Activated T-cell treated with anti-CD3 and anti-CD28 coated beads, Interleukin-2, amount 50 U/mL, for 48 hours (primary cell): ENCODE data around the gene SLC44A3.
A peak's percentile ranks its signal among the peaks of the same experiment; 100 is the strongest.

Experiments used
- DNase-seq, 2 experiments: peaks; one replicate each; pipeline ENCODE4 v3.0.0-alpha.2; 2020

The SLC44A3 gene

DNA sequence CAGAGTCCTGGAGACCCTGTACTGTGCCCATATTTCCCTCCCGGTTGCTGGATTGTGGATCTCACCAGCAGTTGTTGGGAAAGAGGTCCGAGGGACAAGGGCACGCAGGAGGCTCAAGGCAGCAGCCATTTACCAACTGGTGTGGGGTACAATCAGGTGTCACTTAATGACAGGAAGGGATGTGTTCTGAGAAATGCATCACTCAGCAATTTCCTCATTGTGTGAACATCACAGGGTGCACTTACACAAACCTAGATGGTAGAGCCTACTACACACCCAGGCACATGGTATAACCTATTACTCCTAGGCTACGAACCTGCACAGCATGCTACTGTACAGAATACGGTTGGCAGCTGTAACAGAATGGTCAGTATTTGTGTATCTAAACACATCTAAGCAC is 20.7 kb downstream of the SLC44A3 start:
- DNase-seq: no peak

DNA sequence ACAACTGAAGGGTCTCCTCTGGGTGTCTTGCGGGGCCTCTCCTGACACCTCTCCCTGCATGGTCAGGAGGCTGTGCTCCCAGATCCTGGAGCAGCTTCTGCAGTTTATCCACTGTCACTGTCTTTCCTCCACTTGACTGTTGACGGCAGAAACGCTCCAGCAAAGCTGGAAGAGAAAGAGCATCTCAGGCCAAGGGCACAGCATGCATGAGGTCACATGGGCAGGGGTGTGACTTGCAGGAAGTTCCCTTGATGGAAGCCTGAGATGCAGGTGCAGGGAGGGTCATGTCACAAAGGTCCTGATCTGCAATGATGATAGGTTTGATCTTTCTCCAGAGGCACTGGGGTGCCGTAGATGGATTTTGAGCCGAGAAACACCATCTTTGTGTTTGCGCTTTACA is 23.3 kb downstream of the SLC44A3 start:
- DNase-seq: no peak

DNA sequence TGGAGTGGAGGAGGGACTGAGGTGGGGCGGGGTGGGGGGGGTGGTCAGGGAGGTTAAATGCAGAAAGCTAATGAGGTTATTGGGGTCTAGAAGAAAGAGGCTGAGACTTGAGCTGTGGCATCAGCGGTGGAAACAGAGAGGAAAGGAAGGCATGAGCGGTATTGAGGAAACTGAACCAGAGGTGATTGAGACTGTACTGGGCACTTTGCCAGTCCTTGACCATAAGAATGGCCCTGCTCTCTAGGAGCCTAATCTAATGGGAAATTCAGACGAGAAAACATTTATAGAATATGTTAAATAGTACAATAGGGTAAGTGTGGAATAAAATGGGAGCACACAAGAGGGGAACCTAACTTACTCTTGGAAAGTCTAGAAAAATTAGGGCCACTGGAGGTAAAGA is 23.7 kb downstream of the SLC44A3 start:
- no peak for DNase-seq

DNA sequence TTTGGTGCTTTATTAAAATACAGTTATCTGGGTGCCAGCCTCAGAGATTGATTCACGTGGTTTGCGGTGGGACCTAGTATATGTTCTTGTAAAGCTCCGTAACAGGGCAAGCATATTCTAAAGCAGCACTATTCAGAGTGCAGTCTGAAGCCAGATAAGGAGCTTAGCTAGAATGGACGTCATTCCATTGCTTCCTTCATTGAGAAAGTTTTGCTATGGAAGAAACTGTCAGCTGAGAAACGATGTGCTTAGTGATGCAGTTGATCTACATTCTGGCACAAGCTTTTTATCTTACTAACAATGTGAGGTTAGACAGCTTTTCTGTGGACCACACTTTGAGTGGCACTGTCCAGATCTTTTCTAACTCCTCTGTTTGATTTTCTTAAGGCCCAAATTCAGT is 26.2 kb downstream of the SLC44A3 start:
- no peak for DNase-seq

DNA sequence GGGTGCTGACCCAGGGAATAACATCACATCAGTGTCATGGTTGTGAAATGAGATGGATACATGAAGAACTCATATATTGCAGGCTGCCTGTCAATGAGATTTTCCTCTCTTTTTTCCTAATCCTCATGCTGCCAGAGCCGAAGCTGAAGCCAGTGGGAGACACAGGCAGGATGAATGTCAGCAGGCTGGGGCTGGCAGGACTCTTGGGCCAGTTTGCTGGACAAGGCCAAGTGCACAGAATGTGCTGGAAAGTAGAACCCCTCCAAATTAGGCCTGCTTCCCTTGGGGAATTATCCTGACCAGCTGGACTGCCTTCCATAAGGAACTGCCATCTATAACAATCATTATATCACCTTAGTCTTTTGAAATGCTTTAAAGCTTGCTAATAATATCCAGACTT is 31.4 kb downstream of the SLC44A3 start:
- DNase-seq: no peak

DNA sequence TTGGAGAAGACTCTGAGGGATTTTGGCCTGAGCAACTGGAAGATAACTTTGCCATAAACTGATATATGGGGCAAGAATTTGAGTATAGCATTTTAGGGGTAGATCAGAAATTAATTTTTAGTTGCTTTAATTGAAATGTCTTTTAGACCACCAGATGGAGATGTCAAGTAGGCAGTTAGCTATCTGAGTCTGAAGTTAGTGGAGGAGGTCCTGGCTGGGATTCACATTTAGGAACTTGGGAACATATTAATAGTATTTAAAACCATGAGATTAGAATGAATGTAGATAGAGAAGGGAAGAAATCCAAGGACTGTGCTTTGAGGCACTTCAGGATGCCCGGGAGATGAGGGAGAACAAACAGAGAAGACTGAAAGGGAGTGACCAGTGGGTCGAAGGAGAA is 32.6 kb downstream of the SLC44A3 start:
- no peak for DNase-seq

DNA sequence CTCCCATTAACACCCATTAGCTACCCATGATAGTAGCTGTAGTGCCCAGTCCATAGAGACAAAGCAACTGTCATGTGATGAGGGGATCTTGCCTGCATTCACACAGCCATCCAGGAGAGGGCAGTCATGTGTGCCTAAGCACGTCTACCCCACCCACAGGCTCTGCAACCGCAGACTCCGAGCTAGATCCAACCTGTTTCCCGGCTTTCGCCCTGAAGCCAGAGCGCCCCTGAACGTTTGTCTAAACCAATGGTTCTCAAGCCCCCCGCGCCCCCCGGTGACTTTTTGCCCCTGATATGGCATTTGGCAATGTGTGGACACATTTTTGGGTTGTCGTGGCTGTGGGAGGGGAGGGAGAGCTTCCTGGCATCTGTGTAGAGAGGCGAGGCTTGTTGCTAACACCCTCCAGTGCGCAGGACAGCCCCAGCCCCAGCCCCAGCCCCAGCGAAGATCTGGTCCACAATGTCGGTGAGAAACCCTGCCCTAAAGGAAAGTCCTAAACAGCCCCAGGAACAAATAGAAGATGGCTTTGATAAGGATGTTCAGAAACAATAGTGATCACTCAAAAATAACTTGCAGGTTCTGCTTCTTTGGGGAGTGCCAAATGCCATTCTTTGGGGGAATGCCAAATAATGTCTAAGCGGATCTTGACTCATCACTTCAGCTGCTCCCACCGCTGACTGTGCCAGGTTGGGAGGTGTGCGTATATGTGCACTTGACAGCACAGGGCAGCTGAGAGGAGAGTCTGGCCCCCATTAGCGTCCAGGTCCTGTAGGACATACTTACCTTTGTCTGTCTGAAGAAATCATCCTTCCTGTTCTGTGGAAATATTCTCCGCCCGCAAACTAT is 34.5 kb downstream of the SLC44A3 start:
- peak; percentile 82 to 84 for DNase-seq

DNA sequence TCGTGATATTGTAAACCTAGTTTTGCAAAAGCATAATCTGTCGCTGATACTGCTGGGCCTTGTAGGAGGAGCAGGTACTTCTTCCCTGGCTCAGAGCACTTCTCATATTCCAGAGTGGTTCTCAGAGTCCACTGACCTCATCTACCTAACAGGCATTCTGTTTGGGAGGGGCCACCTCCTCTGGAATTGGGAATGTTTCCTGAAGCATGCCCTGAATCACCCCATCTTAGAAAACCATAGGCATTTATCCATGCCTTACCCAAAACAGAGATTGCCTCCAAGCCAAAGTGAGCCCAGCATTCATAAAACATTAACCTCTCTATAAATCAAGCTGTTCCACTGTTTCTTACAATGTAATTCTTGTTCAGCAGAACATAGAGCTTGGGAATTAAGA is 35.1 kb downstream of the SLC44A3 start:
- no peak for DNase-seq

DNA sequence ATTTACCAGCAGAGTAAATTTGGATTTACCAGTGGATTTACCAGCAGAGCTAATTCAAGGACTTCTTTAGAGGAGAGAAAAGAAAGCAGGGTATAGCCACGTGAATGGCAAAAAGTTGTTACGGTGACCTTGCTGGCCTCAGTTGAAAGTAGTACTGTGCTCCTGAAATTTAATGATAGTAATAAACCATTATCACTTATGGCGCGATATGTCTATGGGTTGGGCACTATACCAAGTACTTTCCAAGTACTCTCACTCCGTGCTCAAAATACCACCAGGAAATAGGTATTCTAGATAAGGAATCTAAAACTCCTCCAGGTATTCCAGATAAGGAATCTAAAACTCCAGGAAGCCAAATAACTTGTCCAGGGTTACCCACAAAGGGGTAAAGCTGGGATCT is 35.8 kb downstream of the SLC44A3 start:
- DNase-seq: no peak

DNA sequence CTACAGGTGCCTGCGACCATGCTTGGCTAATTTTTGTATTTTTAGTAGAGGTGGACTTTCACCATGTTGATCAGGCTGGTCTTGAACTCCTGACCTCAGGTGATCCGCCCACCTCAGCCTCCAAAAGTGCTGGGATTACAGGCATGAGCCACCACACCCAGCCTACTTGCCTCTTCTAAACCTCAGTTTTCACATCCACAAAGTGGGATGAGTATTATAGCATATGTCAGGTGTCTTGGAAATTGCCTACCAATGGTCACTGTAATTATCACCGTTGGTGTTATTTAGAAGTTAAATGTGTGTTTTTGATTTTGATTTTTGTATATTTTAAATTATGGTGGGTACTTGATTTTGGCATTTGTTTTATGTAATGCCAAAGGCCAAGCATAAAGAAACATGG is 36.7 kb downstream of the SLC44A3 start:
- DNase-seq: no peak

DNA sequence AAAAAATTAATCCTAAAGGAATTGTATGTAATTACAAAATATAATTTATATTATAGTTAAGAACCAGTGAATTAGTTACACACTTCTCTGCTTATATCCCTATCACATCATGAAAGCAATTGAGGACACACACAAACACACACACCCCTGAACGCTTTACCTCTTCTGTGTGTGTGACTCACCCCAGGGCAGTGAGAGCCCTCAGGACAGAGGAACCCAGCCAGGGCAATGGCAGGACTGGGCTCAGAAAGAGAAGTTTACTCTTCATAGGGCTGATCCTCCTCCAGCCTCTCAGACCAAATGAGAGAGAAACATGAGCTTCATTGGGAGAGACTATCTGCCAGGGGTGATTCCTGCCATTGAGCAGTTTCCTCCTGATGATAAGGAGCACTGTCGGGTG is 38.1 kb downstream of the SLC44A3 start:
- DNase-seq: no peak

DNA sequence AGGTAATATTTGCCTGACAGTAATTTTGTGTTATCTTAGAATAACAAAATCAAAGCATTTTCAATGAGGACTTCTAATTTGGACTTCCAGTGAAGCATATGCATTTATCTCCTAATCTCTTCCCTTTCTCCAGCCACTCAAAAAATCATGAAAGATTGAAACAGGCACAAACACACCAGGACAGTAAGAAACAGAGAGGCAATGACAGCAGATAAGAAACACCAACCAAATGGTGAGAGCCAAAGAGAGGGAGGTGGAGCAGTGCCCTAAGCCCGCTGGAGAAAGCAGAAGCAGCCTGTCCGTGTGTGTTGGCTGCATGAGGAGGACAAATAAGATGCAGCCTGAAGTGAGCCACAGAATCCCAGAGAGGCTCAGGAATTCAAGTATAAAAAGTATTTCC is 39.0 kb downstream of the SLC44A3 start:
- DNase-seq: no peak

DNA sequence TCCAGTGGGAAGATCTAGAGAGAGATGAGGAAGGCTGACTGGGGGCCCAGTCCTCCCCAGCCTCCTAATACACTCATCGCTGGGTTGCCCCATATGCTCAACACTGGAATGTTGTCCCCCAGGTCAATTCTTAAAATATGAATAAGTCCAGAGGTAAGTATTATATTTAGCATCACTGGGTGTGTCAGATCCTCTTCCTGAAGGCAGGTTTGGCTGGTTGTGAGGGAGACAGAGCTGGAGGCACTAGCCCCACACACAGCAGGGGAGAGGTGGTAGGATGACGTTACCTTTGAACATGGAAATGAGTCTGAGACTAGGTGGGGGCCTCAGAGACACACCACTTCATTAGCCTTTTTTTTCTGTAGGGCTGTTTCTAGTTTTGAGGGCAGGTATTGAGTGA is 42.6 kb downstream of the SLC44A3 start:
- no peak for DNase-seq

DNA sequence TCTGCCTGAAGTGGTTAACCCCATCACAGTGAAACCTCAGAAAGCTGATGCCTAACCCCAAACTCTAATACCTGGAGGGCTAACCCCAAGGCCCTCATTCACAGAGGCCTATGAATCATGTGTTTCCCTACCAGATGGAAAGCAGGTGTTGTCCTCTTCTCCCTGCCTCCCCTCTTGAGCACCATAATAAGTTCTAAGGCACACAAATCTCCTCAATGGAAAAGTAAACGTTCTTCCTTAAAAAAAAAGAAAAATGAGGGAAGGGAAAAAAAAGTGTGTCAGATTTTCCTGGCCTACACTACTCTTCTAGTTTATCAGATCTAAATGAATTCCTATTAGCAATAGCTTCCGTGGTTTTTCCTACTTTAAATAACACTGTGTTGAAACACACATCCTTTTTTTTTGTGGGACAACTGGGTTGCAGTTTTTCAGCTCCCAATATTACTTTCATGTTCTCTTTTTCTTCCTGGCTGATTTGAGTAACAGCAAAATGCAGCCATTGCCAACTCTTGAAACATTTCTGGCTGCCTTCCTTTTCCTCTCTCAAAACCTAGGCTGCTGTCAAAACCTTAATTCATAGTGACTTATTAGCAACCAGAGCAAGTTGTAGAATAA is 43.2 kb downstream of the SLC44A3 start:
- no peak for DNase-seq

DNA sequence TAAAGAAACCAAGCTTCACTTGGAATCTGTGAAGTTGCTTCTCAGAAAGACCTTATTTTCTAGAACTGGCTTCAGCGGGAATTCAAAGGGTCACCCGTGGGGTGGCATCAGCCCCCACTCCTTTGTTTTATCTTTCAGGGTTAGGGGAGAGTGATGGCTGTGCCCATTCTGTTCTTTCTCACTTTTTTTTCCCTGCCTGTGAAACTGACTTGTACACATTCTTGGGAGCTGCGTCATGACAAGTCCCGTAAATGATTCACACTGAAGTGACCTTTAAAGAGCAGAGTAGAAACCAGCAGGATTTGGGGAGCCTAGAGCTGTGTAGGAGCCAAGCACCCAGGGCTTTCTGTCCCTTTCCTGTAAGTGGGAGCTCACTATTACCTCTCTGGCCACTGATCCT is 43.8 kb downstream of the SLC44A3 start:
- no peak for DNase-seq

DNA sequence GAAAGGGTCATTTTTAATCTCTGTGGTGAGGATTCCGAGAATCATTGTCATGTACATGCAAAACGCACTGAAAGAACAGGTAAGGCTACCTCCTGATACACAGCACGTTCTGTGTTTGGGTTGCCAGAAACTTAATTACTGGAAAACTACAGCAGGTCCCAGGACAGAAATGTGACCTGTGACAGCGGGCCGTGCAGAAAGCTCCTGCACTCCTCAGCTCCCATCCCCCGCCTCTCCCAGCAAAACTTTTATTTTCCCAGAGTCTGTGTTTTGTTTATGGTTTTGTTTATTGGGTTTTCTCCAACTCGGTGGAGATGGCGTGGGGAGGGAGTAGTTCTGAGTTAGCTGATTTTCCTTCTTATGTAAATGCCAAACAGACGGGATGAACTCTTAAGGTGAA is 44.7 kb downstream of the SLC44A3 start:
- DNase-seq: no peak

DNA sequence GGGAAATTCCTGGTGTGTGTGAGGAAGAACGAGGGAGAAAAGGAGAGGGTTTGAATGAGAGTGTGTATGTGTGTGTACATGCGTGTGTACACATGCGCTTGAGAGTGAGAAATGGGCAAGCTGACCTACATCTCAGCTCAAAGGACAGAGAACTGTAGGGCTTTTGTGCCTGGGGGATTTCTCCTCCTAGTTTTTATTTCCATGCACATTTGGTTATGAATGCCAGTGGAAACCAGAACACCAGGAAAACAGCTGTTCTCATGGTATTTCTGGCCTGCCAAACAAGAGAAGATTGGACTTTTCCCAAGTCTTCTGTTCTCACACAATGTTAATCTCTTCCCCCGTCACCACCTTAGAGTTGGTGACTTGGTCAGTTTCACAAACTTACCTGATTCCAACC is 45.2 kb downstream of the SLC44A3 start:
- DNase-seq: no peak

DNA sequence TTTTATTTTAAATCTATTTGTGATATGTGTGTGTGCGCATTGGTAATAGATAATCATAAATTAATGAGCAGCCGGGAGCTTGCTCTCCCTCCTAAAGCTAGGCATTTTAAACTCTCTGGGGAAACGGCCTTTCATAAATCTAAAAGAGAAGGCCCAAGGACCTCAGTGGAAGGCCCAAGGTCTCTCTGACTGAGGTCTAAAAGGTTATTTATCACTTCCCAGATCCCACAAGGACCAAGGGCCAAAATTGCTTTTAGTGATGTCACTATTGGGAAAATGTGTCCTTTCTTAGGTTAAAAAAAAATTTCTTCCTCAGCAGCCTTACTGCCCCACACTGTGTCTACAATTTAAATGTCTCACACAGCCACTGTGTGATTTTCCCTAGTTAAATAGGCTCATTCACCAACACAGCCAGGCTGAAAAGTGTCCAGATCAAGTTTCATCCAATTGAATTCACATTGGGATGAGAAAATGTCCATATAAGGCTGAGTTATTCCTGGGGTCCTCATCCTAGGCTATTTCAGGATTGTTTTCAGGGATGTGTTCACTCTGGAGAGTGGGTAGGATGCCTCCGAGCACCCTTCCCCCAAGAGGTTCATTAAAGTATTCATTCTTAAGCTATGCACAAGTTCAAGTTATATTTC is 46.1 kb downstream of the SLC44A3 start:
- DNase-seq: no peak

DNA sequence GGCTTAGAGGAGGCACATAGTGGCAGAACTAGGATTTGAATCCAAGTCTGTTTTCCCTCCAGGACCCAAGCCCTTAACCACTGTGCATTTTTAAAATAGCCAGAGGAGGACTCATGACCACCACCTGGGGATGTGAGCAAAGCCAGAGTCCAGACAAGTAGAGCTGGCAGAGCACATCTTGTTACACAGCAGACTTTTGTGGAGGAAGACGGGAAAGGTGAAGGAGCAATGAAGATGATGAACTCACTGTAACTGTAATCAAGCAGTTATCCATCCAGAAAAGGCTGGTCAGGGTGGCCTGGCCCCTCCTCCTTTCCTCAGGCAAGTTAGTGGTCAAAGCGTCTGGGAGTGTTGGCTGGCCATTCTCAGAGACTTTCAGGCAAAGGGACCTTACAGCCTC is 50.9 kb downstream of the SLC44A3 start:
- no peak for DNase-seq

DNA sequence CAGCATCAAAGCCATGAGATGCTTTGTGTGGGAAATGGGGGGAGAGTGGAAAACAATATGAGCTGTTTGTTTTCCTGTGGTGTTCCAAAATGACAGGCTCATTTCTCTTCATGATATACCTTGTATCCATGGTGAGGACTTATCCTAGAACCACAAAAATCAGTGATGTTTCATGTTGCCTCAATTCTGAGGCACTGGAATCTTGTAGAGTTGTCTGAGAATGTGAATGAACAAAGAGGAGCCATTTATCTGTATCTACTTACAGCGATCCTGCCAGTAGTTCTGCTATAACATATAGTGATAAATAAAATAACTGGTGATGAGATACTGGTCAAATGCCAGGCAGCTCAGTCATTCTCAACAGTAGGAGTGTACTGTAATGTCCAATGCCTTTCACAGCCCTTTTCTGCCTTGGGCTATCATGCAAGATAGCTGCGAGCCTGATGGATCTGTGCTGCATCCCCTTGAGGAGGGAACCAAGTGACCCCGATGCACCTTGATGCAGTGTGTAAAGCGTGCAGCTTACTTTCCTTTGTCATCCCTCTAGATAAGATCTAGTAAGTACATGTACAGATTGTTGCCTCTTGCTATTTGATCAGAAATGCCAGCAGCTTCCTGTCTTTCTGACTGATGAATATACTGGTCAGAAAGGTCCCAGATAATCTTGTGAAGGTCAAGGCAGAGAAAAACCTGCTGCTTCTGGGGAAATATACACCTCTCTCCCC is 52.8 kb downstream of the SLC44A3 start:
- no peak for DNase-seq

DNA sequence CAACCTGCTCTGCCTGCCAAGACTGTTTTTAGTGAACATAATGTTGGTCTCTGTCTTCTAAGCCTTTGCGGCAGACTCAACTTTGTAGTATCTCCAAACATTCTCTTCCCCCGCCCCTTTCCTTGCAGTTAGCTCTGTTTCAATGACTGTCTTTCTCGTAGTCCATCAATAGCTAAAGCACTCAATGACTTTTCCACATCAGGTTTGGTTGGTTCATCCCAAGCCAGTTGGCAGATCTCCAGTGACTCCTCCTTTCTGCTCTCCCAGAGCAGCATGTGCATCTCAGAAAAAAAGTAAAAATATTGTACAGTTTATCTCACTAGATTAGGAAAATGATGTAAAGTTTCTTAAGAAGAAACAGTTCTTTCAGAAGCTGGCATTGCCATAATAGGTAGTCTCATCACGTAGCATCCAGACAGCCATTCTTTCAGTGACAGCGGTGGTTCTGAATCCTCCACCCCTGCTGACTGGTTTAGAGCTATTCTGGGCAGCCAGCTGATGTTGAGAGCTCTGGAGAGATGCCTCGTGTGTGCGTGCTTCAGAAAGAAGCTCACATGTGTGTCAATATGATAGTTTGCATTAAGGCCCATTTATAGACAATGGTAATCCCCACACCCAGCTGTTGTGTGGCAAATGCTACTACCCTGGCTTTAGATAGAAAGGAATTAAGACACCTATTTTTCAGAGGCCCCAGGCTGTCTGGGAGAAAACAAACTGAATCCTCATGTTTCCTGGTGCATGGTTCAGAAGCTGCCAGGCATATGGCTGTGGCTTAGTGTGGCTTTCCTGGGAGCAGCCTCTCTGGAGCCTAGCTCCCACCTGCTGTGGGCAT is 53.6 kb downstream of the SLC44A3 start:
- DNase-seq: no peak

DNA sequence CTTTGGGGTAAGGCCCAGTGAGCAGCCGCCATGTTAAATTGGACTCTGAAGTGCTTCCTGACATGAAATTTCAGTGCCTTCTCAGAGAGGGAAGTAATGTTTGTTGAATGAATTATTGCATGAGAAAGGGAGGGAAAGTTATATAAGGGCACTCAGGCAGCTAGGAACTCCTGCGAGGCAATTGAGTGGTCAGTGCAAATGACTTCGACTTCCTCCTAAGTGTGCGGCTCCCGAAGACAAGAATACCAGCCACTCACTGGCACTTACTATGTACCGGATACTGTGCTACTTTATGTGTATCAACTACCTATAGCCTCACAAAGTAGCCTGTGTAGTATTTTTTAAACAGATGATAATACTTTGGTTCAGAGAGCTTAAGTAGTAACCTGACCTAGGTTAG is 54.3 kb downstream of the SLC44A3 start:
- DNase-seq: no peak

DNA sequence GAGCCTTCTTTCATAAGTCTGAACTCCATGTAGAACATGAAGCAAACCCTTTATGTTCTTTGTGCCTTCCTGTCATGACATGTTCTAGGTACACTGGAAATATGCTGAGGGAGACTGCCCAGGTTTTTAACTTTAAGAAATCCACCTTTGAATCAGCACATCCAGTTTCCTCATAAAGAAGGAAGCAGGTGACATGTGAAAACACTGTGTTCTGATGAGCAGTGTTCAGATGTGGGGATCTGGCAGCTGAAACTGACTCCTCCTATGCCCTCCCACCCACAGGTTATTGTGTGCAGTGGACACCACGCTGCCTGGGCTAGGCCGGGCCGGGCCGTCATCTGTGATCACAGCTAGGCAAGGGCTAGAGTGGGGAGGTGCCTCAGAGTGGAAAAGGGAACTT is 55.6 kb downstream of the SLC44A3 start:
- no peak for DNase-seq
